Breast epithelium (tissue), 3 donors: Measurements from ENCODE around the gene DMRT1.

ENCODE experiments used
- POLR2A ChIP-seq: fragments of 450-650 bp; IDR thresholded peaks from one replicate; pipeline ENCODE4 v1.6.1; 2016; ENCODE audit warnings: antibody characterized with exemption, mild to moderate bottlenecking, moderate library complexity
- POLR2AphosphoS5 ChIP-seq, 3 donors: sonication (generic); formaldehyde crosslinking; IDR thresholded peaks; one replicate each; pipeline ENCODE4 v1.6.1; 2017; ENCODE audit warnings: antibody characterized with exemption in 3 of 3
- TF ChIP-seq, protein P1 (sequence below), 3 donors: fragments of 450-650 bp; IDR thresholded peaks; one replicate each; pipeline ENCODE4 v1.5.1; 2016 to 2017; ENCODE audit warnings: antibody characterized with exemption in 3 of 3, mild to moderate bottlenecking in 3 of 3, moderate library complexity in 3 of 3

DNA sequence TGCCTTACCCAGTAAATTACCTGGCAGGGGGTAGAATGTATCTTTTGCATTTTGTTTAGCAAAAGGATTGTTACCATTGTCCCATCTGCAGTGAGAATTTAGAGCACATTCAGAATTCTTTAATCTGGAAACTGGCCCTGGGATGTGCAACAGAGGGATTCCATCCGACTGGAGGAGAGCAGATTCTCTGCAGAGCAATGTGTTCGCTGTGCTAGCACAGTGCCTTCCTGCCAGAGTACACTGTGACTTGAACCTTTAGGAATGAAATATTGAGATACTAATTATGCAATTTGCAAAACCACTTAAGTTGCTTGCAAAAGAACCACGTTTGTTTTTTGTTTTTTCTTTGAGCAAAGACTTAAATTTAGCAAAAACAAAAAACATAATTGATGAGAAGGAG, 22.5 kb upstream of the DMRT1 start:
- TF ChIP-seq, protein P1, sequence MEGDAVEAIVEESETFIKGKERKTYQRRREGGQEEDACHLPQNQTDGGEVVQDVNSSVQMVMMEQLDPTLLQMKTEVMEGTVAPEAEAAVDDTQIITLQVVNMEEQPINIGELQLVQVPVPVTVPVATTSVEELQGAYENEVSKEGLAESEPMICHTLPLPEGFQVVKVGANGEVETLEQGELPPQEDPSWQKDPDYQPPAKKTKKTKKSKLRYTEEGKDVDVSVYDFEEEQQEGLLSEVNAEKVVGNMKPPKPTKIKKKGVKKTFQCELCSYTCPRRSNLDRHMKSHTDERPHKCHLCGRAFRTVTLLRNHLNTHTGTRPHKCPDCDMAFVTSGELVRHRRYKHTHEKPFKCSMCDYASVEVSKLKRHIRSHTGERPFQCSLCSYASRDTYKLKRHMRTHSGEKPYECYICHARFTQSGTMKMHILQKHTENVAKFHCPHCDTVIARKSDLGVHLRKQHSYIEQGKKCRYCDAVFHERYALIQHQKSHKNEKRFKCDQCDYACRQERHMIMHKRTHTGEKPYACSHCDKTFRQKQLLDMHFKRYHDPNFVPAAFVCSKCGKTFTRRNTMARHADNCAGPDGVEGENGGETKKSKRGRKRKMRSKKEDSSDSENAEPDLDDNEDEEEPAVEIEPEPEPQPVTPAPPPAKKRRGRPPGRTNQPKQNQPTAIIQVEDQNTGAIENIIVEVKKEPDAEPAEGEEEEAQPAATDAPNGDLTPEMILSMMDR (IDR thresholded peaks at IDR 0.05): no peak
- no peak for TF ChIP-seq POLR2AphosphoS5 (IDR thresholded peaks at IDR 0.05)
- TF ChIP-seq POLR2A: no peak
